ENCODE data around the gene ARHGAP22.

Gene ARHGAP22

GRCh38 chr10:48463318-48464003 is 141.4 kb downstream of the ARHGAP22 start:
- DNase-seq (ENCODE audit: low spot score) = peak; percentile 58

GRCh38 chr10:48462482-48463020 is 142.3 kb downstream of the ARHGAP22 start:
- DNase-seq (ENCODE audit: low spot score) = no peak

- no peak for DNase-seq (ENCODE audit: low spot score)
Measured at GRCh38 chr10:48461623-48462481, 143.0 kb downstream of the ARHGAP22 start.

- DNase-seq (ENCODE audit: low spot score) = no peak
Measured at GRCh38 chr10:48460182-48460581, 144.7 kb downstream of the ARHGAP22 start.

GRCh38 chr10:48459270-48460150 is 145.4 kb downstream of the ARHGAP22 start:
- peak; percentile 68 for DNase-seq (ENCODE audit: low spot score)

- no peak for DNase-seq (ENCODE audit: low spot score)
Measured at GRCh38 chr10:48458662-48459048, 146.2 kb downstream of the ARHGAP22 start.

GRCh38 chr10:48457949-48458661 is 146.8 kb downstream of the ARHGAP22 start:
- no peak for DNase-seq (ENCODE audit: low spot score)

- DNase-seq (ENCODE audit: low spot score) = no peak
Measured at GRCh38 chr10:48456808-48457761, 147.8 kb downstream of the ARHGAP22 start.

- peak; percentile 67 for DNase-seq (ENCODE audit: low spot score)
Measured at GRCh38 chr10:48456361-48456804, 148.5 kb downstream of the ARHGAP22 start.

- no peak for DNase-seq (ENCODE audit: low spot score)
Measured at GRCh38 chr10:48455392-48456151, 149.3 kb downstream of the ARHGAP22 start.

GRCh38 chr10:48455055-48455391 is 149.8 kb downstream of the ARHGAP22 start:
- no peak for DNase-seq (ENCODE audit: low spot score)

GRCh38 chr10:48454302-48455054 is 150.4 kb downstream of the ARHGAP22 start:
- no peak for DNase-seq (ENCODE audit: low spot score)

GRCh38 chr10:48453451-48454301 is 151.2 kb downstream of the ARHGAP22 start:
- DNase-seq (ENCODE audit: low spot score) = no peak

- no peak for DNase-seq (ENCODE audit: low spot score)
Measured at GRCh38 chr10:48452879-48453412, 151.9 kb downstream of the ARHGAP22 start.

- DNase-seq (ENCODE audit: low spot score) = no peak
Measured at GRCh38 chr10:48451969-48452878, 152.6 kb downstream of the ARHGAP22 start.

- DNase-seq (ENCODE audit: low spot score) = no peak
Measured at GRCh38 chr10:48450741-48451466, 154.0 kb downstream of the ARHGAP22 start.

Data from iPS-NIHi11 (cell line).